GM18858 (cell line): ENCODE data around the gene NOS3.

ENCODE experiments used
- ATAC-seq: cut with Tn5 transposase; IDR thresholded peaks from one replicate; pipeline ENCODE4 v1.9.1; 2021; ENCODE audit not compliant: unreplicated experiment

The NOS3 gene

DNA sequence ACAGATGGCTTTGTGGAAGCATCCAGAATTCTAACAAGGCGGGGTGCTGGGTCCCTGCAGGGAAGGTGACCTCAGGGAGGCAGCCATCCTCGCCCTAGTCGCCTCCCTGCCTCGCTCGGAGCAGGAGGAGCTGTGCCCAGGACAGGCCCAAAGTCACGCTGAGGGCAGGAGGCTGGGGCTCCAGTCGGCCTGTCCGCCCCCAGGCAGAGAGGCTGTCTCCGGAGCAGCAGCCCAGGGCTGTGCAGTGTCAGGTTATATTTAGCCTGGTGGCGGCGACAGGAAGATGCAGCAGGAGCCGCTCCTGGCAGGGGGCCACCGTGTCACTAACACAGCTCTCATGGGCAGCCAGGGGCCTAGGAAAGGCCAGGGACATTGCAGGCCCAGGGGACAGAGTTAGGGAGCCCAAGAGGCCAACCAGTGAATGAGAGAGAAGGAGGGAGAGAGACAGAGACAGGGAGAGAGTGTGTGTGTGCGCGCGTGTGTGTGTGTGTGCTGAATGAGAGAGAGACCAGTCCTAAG lies 26.2 kb upstream of the NOS3 start:
- no peak for ATAC-seq

DNA sequence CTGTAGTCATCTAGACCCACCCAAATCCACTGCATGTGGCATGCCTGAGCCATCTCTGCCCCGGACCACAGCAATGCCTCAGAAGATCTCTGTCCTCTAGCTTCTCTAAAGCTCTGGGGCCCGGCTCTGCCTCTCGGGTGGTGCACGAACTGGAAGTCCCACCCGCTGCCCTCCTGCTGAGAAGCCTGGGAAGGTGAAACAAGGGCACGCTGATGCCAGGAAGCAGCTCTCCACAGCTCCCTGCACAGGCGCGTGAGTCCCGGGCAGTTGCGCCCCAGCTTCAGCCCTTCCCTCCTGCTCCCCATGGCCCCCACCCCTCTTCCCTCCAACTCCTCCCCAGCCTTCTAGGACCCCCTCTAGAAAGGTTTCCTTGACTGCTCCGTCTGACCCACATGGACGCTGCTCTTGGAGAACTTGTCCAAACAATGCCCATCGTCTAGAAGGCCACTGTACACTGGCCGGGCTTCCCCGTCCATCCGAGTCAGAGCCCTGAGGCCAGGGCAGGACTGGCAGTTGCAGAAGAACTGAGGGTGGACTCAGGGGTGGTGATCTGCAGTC lies 25.5 kb upstream of the NOS3 start:
- ATAC-seq: no peak

DNA sequence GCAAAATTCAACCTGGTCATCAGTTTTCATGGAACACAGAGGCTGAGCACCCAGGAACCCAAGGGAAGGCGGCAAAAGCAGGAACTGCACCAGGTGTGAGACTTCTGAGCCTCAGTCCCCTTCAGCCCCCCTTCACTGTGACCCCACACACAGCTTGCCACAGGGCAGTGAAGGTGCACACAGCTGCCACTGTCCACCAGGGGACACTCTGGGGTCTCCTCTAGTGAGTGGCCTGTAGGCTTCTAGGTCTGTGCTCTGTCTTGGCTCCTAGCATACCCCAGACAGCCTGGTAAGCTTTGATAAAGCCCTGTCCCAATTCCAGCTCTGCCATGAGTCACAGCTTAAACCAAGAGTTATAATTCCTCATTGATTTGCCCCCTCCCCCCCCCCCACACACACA lies 24.8 kb upstream of the NOS3 start:
- ATAC-seq: no peak

DNA sequence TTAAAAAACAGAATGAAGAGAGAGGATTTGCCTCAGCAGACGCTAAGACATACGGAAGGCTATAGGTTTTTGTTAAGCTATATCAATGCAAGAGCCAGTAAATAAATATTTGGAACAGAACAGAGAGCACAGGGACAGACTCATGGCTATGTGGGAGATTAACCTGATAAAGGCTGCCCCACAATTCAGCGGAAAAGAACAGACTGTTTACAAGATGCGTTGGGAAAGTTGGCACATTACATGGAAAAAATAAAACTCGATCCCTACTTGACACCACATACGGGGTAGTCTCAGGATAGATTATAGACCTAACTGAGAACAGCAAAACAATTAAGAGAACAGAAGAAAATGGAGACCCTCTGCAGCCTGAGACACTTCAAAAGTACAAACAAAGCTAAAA lies 23.5 kb upstream of the NOS3 start:
- ATAC-seq: no peak

DNA sequence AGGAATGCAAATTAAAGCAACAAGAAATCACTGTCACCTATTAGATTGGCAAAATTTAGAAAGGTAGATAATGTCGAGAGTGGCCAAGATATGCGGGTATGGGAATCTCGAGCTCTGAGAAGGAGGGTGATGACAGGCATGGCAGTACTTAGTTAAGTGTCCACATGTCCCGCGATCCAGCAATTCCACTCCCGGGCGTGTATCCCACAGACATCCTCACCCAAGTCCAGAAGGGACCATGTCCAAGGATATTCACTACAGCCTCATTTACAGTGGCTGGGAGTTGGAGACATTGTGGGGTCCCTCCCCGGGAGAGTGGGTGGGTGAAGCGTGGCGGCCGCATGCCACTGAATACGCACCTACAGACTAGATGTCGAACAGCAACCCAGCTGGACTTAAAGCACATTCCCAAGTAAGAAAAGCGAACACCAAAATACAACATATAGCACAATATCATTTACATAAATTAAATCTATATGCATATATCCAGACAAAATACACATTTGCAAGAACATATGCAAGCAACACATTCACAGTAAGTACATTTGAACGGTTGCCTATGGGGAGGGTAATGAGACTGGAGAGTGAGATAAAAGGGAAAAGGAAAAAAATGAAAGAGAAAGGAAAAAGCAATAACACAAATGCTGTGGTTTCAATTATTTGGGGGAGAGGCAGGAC lies 22.6 kb upstream of the NOS3 start:
- ATAC-seq: no peak

DNA sequence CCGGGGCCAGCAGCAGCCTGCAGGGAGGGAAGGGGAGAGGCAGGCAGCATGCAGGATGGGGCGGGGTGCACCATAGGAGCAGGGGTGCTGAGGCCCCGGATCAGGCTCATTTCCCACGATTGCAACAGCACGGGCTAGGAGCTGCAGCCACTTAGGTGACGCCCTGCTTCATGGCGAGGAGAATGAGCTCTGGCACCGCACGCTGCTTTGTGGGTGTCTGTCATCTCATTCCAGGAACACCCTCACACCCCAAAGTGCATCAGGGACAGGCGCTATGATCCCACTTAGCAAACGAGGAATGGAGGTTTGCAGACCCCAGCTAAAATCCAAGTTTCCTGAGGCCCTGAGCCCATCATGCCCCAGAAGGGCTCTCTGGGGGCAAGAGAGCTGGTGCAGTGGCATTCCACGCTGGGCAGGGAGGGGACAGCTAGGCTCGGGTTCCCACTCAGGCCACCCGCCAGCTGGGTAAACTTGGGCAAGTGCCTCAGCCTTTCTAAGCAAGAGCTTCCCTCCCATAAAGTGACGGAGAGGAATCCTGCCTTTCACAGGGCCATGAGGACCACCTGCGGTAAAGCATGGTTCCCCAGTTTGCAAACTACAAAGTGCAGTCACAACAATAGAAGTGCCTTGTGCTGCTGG lies 22.0 kb upstream of the NOS3 start:
- ATAC-seq: no peak

DNA sequence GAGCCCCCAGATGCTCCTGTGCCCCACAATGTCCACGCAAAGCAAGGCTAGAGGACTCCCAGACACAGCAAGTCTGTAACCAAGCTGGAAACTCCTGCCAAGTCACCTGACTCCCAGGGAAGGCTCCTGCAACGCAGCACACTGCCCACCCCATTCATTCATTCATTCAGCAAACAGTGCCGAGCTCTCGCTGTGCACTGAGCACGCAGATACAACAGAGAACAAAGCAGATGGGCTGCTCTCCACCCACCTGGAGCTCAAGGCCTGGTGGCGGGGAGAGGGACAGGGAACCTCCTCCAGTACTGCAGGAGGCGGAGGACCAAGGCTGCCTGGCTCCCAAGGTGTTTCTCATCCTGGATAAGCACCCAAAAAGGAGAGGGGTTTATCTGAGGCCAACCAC lies 21.3 kb upstream of the NOS3 start:
- no peak for ATAC-seq

DNA sequence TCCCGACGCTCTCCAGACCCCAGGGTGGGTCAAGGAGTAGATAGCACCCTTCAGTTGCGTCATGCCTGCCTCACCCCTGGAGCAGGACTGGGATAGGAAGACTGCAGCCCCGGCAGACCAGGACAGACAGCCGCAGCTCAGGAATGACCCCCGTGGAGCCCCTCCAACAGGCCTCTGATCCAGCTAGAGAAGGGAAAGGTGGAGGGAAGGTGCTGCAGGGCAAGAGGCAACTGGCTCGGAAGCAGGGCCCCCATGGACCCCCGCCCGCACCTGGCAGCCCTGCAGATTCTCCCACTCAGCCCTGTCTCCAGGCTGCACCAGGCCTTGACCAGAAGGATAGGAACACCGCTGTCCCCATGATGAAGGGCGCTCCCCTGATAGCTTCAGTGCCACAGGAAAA lies 20.4 kb upstream of the NOS3 start:
- no peak for ATAC-seq

DNA sequence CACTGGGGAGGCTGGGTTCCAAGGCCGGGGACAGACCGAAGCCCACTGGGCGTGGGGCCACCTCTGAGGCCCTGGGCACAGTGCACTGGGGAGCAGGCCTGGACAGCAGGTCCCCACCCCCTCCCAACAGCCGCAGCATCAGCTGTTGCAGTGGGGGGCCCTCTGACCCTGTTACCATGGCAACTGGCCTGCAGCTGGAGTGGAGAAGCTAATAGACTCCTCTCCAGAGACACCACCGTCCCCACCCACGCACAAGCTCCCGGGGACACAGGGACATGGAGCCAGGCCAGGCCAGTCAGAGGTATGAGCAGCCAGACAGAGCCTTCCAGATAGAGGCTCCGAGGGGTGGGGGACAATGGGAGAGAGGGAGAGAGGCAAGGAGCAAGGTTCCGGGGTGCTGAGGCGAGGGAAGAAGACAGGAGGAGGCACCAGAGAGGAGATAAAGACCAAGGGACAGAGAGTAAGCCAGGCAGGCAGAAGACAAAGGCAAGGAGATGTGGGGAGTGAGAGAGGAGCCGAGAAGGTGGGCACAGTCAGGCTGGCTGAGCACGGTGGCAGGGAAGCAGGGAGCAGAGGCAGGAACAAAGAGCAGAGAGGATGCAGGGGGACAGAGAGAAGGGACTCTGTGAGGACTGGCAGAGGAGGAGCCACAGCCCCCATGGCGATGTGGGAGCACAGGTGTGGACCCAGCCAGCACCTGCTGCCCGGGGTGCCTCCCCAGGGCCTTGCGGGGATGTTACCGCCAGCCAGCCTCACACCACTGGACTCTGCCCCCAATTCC lies 19.4 kb upstream of the NOS3 start:
- ATAC-seq: no peak

DNA sequence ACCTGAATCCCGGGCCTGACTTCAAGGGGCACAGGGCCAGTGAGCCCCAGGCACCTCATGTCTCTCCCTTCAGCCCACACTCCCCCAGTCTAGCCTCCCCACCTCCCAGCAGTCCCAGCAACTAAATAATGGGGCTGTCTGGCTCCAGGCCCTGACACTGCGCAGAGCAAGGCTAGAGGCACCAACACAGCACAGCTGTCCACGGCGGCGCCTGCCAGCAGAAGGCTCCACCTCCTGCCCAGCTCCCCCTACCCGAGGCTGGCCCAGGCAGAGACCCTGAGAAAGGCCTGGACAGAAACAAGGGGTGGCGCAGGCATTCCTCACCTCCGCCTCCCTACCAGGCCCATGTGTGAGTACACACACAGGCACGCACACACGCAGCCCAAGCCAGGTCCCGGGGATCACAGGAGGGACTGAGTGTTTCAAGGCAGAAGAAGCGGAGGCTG lies 18.8 kb upstream of the NOS3 start:
- ATAC-seq: no peak

DNA sequence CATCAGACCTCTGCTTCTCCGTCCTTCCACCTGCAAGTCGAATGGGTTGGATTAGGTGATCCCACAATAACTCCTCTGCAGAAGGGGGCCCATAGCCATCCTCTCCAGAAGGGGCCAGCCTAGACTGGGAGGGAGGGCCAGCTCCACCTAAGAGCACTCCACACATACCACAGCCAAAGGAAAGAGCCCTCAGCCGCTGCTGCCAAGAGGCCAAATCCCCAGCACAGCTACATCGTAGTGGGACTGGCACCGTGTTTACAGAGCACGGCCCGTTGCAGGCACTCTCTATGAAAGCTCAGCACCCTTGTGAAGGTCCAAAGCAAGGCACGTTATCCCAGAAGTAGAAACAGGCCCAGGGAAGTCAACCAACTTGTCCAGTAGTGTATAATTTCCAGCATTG lies 18.1 kb upstream of the NOS3 start:
- ATAC-seq: no peak

DNA sequence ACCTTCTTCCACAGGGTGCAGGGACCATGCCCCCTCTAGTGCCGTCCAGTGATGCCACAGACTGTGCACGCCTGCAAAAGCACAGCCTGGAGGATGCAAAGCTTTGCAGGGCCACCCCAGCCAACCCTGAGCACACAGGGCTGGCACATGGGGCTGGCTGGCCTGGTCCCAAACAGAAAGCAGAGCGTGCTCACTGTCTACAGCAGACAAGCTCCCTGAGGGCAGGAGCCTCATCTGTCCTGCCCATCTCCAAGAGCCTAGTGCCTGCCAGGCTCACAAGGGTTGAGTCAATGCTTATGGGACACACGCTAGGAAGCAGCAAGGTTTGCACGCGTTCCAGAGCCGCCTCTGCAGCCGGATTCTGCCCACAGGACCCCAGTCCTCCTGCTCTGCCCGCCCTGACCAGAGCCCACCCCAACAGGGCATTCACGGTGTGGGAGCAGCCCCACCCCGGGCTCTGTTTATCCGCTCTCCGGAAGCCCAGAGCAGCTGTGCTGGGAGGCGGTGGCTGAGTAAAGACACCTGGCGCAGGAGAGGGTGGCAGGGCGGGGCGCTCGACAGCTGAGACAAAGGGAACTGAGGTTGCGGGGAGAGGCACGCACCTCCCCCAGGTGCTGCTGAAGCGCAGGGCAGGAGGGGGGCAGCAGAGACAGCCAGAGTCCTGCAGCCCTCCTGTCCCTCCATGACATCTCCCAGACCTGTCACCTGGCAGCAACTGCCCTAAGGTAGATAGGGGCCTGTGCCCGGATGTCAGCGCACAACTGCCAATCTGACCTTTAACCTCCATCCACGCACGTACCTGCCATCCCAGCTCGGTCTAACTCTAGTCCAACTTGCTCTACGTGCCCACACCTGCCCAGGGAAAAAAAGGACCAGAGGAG lies 17.0 kb upstream of the NOS3 start:
- no peak for ATAC-seq

DNA sequence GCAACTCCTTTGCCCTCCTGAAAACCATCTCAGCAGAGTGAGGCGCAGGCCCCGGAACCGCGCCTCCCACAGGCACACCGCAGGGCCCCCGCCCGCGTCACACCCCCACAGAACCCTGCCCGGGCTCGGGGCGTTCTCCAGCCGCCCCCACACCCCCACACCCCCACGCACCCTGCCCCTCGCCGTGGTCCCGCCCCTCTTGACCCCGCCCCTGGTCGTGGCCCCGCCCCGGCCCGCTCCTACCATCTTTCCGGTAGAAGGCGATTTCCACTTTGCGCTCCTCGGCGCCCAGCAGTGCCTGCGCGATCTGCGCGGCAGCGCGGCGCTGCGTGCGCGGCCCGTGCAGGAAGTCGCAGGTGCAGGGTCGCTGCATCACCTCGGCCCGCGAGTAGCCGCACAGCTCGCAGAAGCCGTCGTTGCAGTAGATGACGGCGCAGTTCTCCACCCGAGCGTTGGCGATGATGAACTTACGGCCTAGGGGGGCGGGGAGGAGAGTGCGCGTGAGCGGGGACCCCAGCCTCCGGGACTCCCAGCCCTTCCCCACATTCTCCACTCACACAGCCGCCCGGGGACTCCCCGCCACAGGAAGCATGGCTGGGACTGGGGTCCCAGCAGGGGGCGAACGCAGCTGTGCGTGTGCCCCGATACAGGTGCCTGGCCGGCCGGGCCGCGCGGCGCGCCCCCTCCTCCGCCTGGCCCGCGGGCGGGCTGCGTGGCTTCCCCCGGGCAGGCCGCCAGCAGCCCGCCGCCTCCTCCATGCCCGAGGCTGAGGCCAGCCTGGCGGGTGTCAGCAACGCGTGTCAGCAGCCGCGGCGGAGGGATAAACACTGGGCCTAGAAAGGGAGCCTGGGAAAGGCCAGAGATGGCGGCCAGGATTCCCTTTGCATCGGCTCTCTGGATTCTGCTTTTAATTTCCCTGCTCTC lies 16.1 kb upstream of the NOS3 start:
- no peak for ATAC-seq

DNA sequence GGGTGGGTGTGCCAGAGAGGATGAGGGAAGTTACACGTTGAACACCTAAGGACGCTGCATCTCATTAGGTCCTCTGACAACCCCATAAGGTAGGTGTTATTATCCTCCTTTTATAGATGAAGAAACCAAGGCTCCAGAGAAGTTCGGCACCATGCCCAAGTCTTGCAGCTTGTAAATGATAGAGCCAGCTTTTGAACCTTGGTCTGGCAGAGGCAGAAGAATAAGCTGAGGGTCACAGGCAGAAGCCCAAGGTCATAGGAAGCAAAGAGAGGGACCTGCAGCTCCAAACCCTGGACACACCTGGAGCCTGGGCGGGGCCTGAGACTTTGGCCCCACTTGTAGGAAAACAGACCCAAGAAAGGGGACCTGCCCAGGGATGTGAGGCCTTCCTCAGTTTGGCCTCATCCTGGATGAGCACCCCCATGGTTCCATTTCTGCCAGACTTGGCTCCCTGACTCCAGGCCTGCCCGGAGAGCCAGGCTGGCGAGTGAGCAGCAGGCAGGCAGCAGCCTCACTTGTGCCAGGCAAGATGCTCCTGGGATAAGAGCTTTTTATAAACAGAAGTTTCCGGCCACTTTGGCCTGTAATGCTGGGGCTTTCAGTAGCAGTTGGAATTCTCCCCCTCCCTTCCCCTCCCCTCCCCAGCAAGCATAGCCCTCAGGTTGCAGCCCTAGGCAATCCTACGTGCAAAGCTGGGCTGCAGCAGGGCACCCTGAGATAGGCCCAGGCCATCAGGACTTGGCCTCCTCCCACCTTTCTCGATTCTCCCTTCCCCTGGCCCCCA lies 15.1 kb upstream of the NOS3 start:
- ATAC-seq: no peak

DNA sequence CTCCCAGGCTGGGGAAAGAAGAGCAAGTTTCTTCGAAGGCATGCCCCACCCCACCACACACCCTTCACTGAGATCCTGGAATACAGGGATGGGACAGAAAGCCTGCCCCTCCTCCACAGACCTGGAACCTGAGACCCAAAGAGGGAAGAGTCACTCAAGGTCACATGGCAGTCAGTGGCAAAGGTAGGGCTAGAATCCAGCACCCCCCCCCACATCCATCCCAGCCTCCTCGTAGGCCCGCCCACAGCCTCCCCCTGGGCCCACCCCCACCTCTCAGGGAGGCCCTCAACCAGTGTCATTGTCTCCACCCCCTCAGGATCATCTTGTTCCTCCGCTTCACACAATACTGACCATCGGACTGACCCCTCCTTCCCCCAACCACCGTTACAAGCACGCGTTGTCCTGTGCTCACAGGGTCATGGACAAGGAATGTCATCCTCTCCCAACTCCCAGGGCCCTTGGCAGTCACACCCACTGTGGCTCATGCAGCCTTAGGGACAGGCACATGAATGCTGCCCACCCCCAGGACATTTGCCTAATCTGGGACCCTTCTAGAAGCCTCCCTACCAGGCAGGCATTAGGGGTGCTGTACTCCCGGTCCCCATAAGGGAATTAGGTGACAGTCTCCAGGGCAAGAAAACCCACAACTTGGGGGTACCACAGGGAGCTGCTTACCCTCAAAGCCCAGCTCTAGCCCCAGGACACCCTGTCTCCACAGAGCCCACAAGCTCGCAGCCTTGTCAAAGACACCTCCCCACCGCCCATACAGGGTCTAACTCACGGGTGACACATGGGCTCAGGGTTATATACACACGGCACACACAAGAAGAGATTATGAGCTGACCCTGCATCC lies 14.1 kb upstream of the NOS3 start:
- ATAC-seq: no peak

DNA sequence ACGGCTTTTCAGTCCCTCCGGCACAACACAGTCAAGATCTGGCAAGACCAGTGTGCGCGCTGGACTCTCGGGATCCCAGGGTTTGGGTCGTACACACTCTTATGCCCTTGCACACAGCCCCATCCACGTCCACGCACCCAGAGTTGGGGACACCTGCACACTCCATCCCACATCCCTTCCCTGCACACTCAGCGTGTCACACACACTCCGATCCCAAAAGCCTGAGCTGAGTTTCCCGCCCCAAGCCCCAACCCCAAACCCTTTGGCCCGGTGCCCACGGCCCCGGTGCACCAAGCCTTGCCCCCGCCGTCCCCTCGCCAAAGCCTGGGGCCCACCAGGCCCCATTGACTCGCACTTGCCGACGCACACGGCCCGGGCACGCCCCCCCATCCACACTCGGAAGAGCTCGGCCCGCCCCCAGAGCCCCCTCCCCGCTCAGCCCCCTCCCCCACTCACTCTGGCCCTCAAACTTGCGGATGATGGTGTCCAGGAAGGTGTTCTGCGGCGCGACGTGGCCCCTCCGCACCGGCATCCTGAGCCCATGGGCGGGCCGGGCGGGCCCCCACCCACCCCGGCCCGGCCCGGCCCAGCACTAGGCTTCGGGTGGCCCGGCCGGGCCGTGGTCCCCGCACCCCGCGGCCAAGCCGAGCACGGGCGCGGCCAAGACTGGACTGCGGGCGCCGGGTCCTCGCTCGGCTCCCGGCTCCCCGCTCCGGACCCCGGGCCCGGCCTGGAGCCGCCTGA lies 13.3 kb upstream of the NOS3 start:
- ATAC-seq: no peak

DNA sequence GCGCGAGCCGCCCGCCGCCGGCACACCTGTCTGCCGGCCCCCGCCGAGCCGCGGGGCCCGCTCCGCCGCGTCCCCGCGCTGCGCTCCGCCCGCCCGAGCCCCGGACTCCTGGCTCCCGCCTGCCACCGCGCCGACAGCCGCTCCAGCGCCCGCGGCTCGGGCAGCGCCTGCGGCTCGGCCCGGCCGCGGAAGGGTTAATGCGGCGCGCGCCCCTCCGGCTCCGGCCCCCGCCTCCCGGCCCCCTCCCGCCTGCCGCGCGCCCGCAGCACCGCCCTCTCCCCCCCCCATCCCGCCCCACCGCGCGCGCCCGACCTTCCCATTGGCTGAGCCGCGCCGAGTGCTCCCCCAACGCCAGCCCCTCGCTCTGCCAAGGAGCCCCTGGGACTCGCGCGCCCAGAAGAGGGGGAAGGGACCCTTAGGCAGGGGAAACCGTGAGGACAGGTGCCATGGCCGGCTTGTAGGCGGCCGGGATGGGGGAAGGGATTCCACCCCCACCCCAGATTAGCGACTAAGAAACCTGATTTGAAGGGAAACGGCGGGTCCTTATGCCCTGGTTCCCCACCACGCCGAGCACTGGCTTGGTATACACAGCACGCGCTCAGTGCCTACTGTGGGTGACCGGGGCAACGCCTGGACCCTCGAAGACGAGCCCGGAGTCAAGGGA lies 12.6 kb upstream of the NOS3 start, which contains the start of gene KCNH2:
TSS of gene KCNH2 (minus strand) at position 196 of the 664 bp plus-strand sequence. CDS start 408 bp downstream, outside the sequence.
- no peak for ATAC-seq
